ENCODE measurements around the gene PZP.

The PZP gene

GRCh38 chr12:9122091-9122609, 86.0 kb downstream of the PZP start:
- DNase-seq = no peak

DNA sequence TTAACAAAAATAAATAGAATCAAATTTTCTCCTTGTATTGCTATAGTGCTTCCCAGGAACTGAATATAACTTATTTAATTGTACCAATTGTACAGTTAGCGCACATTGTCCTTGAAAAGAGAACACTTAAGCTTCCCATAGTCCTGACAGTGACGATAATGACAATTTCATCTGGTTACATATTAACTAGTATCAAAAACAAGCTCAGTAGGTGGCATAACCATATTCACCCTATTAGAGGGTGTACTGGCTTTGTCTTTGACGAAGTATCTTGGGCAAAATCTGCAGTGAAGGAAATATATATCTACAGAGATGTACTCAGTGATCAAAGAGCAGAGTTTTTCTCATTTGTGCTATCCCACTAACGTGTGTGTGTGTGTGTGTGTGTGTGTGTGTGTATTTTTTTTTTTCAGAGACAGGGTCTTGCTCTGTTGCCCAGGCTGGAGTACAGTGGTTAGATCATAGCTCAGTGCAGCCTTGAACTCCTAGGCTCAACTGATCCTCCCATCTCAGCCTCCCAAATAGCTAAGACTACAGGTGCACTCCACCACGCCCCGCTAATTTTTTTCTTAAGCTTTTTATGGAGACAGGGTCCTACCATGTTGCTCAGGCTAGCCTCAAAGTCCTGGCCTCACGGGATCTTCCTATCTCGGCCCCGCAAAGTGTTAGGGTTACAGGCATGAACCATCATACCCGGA, 87.6 kb downstream of the PZP start:
- no peak for DNase-seq

- DNase-seq = no peak
Observed at GRCh38 chr12:9118158-9118557, 90.0 kb downstream of the PZP start.

- DNase-seq = no peak
Observed at GRCh38 chr12:9115731-9116559, 92.2 kb downstream of the PZP start, which contains the start of gene A2M. A2M (minus strand) TSS chr12:9115919; CDS start chr12:9115849, 70 bp downstream.

- DNase-seq = no peak
Observed at GRCh38 chr12:9114946-9115345, 93.2 kb downstream of the PZP start.

- DNase-seq = no peak
Observed at GRCh38 chr12:9113987-9114309, 94.2 kb downstream of the PZP start.

DNA sequence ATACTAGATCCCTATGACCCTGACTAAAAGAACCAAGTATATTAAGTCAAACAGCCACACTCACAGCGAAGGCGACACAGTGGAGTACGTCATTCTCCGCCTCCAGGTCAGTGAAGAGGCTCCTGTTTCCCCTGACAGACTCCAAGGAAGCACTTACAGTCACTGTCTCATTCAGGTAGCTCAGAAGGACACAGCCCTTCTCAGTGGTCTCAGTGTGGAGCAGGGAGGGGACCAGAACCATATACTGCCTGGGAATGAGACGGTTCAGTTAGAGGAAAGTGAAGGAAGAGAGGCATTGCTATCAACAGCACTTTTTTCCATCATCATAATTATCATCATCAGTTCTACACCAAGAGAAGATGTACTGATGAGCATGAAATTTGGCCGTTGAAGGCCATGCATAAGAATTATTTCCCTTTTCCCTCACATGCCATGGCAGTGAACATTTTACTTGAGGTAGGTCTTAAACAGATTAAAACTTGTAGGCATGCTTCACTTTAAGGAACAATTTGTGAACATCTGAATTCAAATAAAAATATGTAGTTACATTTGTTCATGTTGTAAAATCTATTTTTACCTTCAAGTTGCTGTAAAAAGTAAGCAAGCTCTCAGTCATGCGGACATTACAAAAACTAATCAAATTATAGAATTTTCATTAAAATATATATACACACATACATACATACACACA, 94.8 kb downstream of the PZP start:
- no peak for DNase-seq

DNA sequence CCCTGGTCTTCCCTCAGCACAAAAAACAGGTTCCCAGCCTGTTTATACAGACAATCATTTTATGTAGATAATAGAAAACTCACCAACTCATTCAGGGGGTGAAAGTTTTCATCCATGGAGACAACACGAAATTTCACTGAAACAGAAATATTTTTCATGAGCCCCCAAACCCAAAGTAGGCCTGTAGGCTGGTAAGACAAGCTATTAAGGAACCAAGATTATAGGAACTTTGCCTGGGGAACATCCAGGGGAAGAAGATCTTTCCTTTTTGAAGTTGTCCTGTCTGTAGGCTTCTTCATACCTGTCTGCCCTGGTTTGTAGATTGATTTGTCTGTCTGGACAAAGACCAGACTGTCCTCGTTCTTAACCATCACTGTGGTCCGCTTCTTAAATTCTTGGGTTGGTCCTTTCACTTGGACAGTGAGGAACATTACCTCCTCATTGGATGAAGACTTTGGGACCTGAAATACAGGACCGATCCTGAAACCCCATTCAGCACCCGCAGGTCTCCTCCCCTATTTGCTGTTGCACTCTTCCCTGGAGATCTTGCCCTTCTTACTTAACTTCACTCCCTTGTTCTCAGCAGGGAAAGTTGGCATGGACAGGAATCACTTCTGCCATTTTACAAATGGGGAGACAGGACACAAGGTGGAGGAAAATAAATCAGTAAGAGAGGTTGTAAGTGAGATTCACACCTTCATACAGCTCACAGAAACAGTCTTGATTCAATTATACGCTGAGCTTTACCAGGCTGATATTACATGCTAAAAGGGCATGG, 95.9 kb downstream of the PZP start:
- no peak for DNase-seq

GRCh38 chr12:9111525-9111924, 96.7 kb downstream of the PZP start:
- no peak for DNase-seq

DNA sequence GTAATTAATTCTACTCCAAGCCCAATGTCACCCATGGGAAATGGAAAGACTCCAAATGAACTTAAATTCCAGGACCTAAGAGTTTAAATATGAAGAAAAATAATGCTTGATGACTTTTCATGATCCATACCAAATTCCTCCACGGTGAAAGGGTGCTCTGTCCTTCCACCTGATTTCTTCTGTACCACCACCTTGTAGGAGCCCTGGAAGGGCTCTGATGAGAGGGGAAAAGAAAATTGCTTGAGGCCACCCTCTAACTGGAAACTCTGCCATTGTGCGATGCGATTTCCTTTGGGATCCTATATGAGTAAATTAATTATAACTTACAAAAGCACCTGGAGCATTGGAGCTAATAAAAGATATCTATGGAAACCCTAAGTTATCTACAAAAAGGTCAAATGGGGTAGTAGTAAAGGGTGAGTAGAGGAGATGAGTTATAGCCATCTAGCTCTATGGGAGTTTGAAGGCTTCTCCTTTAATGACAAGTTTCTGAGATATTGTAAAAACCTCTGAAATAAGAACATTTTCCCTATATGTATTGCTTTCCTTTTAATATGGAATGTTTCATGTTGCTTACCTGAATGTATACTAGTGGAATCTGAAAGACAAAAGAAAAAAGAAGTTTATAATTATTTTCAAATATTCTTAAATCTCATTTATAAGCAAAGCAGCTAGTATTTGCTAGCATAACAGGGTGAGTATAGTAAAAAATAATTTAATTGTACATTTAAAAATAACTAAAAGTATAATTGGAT, 98.3 kb downstream of the PZP start:
- DNase-seq = no peak

DNA sequence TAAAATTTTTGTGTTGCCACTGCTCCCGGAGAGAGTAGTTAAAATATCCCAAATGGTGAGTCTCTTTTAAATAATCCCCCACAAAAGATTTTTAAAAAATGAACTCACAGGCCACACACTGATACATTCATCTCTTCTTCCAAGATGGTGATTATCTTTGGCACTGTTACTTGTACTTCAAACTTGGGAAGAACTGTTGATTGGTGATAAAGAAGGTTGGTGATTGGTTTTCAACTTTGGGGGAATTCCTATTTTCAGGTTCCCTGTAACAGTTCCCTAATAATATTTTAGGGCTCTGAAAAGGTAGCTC, 99.0 kb downstream of the PZP start:
- DNase-seq = no peak

DNA sequence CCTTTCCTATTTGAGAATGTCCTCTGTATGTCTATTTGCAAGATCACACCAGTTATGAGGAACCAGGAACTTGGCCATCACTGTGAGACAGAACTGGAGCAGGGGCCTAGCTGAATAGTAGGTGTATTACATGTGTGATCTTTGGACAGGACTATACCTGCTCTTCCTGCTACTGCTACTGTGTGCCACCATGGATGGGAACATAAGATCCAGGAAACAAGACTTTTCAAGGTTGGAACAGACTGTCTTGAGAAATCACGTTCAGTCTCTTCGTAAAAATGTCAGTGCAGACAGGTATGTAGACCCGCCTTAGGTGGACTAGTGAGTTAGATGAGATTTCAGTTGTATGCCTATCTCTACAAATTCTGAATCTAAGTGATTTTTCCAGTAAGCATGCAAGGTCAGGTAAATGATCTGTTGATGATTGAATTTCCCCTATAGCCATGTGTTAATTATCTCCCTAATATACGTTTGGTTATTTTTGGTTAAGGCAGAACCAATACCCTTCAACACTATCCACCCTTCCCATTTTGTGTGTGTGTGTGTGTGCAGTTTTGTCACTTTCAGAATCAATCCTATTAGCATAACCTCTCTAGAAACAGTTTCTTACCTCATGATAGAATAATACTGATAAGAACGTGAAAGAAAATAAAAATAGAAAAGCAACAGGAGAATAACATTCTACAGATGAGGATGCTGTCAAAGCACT, 99.5 kb downstream of the PZP start:
- no peak for DNase-seq

DNA sequence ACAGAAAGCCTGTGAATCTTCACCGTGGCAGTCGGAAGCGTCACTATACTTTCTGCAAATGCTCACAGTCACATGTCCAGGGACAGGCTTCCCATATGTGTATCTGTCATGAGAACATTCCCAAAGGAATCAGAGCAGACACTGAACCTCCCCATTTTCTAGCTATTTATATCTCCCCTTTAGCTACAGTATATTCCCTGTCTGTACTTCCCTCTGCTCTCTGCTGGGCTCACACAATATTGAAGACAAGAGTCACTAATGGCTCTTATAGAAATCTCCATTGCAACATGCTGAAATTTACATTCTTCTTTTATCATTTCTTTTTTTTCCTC, 100.7 kb downstream of the PZP start:
- no peak for DNase-seq

- no peak for DNase-seq
Observed at GRCh38 chr12:9106610-9107541, 101.3 kb downstream of the PZP start.

GRCh38 chr12:9106067-9106466, 102.1 kb downstream of the PZP start:
- no peak for DNase-seq

GRCh38 chr12:9104767-9105423, 103.3 kb downstream of the PZP start:
- DNase-seq = no peak

GRCh38 chr12:9104087-9104486, 104.1 kb downstream of the PZP start:
- DNase-seq = no peak

- no peak for DNase-seq
Observed at GRCh38 chr12:9103050-9103849, 104.9 kb downstream of the PZP start.

GRCh38 chr12:9101018-9101687, 107.0 kb downstream of the PZP start:
- no peak for DNase-seq

Data from activated CD8-positive, alpha-beta memory T cell treated with anti-CD3 and anti-CD28 coated beads, Interleukin-2, amount 50 U/mL, for 4 hours (primary cell).